ENCODE measurements around the gene PAXIP1.

GRCh38 chr7:154965014-154965413, 37.9 kb downstream of the PAXIP1 start:
- TF ChIP-seq POLR2AphosphoS5 (IDR thresholded peaks at IDR 0.05) (no peak), CTCF (IDR thresholded peaks at IDR 0.05) (no peak), POLR2A (IDR thresholded peaks at IDR 0.05) (no peak)

Data from suprapubic skin (tissue), 4 donors.